ENCODE results near the gene GPATCH4.

DNA sequence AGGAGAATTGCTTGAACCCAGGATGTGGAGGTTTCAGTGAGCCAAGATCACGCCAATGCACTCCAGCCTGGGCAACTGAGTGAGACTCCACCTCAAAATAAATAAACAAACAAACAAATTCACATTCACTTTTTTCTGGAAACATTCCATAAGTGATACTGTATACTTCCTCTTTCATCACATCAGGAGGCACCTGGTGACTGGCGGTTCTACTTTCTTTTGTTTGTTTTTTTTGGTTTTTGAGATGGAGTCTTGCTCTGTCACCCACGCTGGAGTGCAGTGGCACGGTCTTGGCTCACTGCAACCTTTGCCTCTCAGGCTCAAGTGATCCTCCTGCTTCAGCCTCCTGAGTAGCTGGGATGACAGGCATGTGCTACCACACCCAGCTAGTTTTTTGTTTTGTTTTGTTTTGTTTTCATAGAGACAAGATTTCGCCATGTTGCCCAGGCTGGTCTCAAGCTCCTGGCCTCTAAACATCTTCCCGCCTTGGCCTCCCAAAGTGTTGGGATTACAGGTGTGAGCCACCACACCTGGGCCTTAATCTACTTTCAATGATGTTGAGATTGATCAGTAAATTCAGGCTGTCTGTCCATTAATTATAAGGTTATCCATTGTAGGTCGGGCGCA is 28.7 kb upstream of the GPATCH4 start:
- no peak for TF ChIP-seq TAF1 (IDR thresholded peaks at IDR 0.05; ENCODE audit: low read depth, low read length)
- no peak for TF ChIP-seq POLR2A (IDR thresholded peaks at IDR 0.05; ENCODE audit: low read depth, low read length)

All from GM12891 (cell line).